ENCODE measurements around the gene ZNF718.
"Not testable (repeated sequence)": the region's sequence is repeated elsewhere in the genome, so short reads cannot be mapped to it uniquely, and the experiment has no call there.

Gene ZNF718

GRCh38 chr4:124275-125081 lies at the start of gene ZNF718:
TSS of gene ZNF718 (plus strand) at chr4:124501. CDS start at chr4:124671, 170 bp downstream.
- DNase-seq (ENCODE audit: low read depth), result no peak

- no peak for DNase-seq (ENCODE audit: low read depth)
Measured at GRCh38 chr4:85951-86350, 38.4 kb upstream of the ZNF718 start.

GRCh38 chr4:86559-87324 lies 37.6 kb upstream of the ZNF718 start:
- DNase-seq (ENCODE audit: low read depth), result not testable (repeated sequence)

GRCh38 chr4:98386-98785 lies 25.9 kb upstream of the ZNF718 start:
- DNase-seq (ENCODE audit: low read depth), result no peak

GRCh38 chr4:99863-100262 lies 24.4 kb upstream of the ZNF718 start:
- DNase-seq (ENCODE audit: low read depth), result no peak

GRCh38 chr4:107083-107443 lies 17.2 kb upstream of the ZNF718 start:
- DNase-seq (ENCODE audit: low read depth), result no peak

GRCh38 chr4:107444-108429 lies 16.6 kb upstream of the ZNF718 start:
- DNase-seq (ENCODE audit: low read depth), result no peak

GRCh38 chr4:112771-113170 lies 11.5 kb upstream of the ZNF718 start:
- no peak for DNase-seq (ENCODE audit: low read depth)

GRCh38 chr4:113732-114131 lies 10.6 kb upstream of the ZNF718 start:
- no peak for DNase-seq (ENCODE audit: low read depth)

GRCh38 chr4:114149-114548 lies 10.2 kb upstream of the ZNF718 start:
- DNase-seq (ENCODE audit: low read depth), result no peak

- no peak for DNase-seq (ENCODE audit: low read depth)
Measured at GRCh38 chr4:116499-116898, 7.8 kb upstream of the ZNF718 start.

GRCh38 chr4:120616-121015 lies 3.7 kb upstream of the ZNF718 start:
- no peak for DNase-seq (ENCODE audit: low read depth)

- peak; percentile 85 for DNase-seq (ENCODE audit: low read depth)
Measured at GRCh38 chr4:121408-122084, 2.8 kb upstream of the ZNF718 start.

- not testable (repeated sequence) for DNase-seq (ENCODE audit: low read depth)
Measured at GRCh38 chr4:123922-124274, 403 bp upstream of the ZNF718 start.

GRCh38 chr4:125091-125771 lies 930 bp downstream of the ZNF718 start:
- no peak for DNase-seq (ENCODE audit: low read depth)

- DNase-seq (ENCODE audit: low read depth), result no peak
Measured at GRCh38 chr4:125833-126232, 1.5 kb downstream of the ZNF718 start.

- no peak for DNase-seq (ENCODE audit: low read depth)
Measured at GRCh38 chr4:132483-132882, 8.2 kb downstream of the ZNF718 start.

- no peak for DNase-seq (ENCODE audit: low read depth)
Measured at GRCh38 chr4:138935-139334, 14.6 kb downstream of the ZNF718 start.

GRCh38 chr4:139691-140090 lies 15.4 kb downstream of the ZNF718 start:
- DNase-seq (ENCODE audit: low read depth), result no peak

- DNase-seq (ENCODE audit: low read depth), result no peak
Measured at GRCh38 chr4:146621-147020, 22.3 kb downstream of the ZNF718 start.

GRCh38 chr4:147233-147632 lies 22.9 kb downstream of the ZNF718 start:
- DNase-seq (ENCODE audit: low read depth), result no peak
